Measurements from ENCODE around the gene ABCD1. TPM values are rescaled to one million over a fixed set of nuclear protein-coding genes. Genes with fewer than 3 reads are reported as not detected.

The ABCD1 gene
- total and polyA plus RNA-seq, 9 donors = 1.4 to 11.1 (median 8.3) TPM

DNA sequence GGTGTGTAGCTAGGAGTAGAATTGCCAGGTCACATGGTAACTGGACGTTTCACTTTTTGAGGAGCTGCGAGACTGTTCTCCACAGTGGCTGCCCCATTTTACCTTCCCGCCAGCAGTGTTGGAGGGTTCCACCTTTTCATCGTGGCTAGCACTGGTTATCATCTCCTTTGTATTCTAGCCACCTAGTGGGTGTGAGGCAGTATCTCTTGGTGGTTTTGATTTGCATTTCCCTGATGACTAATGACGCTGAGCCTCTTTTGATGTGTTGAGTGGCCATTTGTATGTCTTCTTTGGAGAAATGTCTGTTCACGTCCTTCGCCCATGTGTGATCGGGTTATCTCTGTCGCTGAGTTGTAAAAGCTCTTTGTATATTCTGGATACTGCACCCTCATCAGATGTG is 10.6 kb downstream of the ABCD1 start:
- no peaks in the 10 kb centered on the region for H3K9me3 ChIP-seq
- H3K4me1 ChIP-seq (ENCODE audit: insufficient read depth) = no peaks in the 10 kb centered on the region
- no peaks in the 10 kb centered on the region for H3K36me3 ChIP-seq
- no peaks in the 10 kb centered on the region for H3K27me3 ChIP-seq
- DNase-seq = no peak
- intact Hi-C loops (cut with DNase I) = no loop called here
- WGBS, 3 donors = 85 to 87% (median 85%) methylated on average over 9 of the region's 9 CpGs
- no peak overlapping the region for H3K4me3 ChIP-seq
- TF ChIP-seq, protein P1, sequence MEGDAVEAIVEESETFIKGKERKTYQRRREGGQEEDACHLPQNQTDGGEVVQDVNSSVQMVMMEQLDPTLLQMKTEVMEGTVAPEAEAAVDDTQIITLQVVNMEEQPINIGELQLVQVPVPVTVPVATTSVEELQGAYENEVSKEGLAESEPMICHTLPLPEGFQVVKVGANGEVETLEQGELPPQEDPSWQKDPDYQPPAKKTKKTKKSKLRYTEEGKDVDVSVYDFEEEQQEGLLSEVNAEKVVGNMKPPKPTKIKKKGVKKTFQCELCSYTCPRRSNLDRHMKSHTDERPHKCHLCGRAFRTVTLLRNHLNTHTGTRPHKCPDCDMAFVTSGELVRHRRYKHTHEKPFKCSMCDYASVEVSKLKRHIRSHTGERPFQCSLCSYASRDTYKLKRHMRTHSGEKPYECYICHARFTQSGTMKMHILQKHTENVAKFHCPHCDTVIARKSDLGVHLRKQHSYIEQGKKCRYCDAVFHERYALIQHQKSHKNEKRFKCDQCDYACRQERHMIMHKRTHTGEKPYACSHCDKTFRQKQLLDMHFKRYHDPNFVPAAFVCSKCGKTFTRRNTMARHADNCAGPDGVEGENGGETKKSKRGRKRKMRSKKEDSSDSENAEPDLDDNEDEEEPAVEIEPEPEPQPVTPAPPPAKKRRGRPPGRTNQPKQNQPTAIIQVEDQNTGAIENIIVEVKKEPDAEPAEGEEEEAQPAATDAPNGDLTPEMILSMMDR (IDR thresholded peaks at IDR 0.05) = no peak
- TF ChIP-seq POLR2A (IDR thresholded peaks at IDR 0.05) = no peak
- TF ChIP-seq EP300 (IDR thresholded peaks at IDR 0.05) = no peak
- no peak overlapping the region for H3K27ac ChIP-seq

DNA sequence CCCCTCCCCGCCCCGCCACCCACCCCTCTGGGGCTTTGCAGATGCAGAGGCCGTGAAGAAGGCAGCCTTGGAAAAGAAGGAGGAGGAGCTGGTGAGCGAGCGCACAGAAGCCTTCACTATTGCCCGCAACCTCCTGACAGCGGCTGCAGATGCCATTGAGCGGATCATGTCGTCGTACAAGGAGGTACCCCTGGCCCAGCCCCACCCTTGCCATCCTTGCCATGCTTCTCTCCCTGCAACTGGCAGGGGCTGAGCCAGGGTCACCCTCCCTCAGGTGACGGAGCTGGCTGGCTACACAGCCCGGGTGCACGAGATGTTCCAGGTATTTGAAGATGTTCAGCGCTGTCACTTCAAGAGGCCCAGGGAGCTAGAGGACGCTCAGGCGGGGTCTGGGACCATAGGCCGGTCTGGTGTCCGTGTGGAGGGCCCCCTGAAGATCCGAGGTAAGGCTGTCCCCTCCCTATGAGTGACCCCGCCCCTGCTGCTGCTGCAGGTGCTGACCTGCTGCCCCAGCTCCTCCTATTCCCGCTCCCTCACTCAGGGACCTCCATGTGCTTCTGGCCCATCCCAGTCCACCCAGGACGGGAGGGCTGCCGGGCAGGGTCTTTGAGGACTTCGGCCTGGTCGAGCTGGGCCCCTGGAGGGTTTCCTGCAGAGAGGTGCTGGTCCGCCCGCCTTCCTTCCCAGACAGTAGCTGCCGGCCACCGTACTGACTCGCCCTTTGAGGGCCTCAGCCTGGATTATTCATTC is 11.6 kb downstream of the ABCD1 start:
- Histone ChIP-seq H3K36me3 (no peaks in the 10 kb centered on the region), H3K9me3 (no peaks in the 10 kb centered on the region), H3K27ac (no peak overlapping the region), H3K27me3 (no peaks in the 10 kb centered on the region), H3K4me3 (no peak overlapping the region), H3K4me1 (ENCODE audit: insufficient read depth) (no peaks in the 10 kb centered on the region)
- no peak for DNase-seq
- intact Hi-C loops (cut with DNase I) = no loop called here
- 81 to 88% (median 85%) methylated on average over 28 to 30 of the region's 30 CpGs for WGBS, 3 donors
- TF ChIP-seq, protein P1 (IDR thresholded peaks at IDR 0.05) = no peak
- TF ChIP-seq EP300 (IDR thresholded peaks at IDR 0.05) (no peak), POLR2A (IDR thresholded peaks at IDR 0.05) (no peak)

DNA sequence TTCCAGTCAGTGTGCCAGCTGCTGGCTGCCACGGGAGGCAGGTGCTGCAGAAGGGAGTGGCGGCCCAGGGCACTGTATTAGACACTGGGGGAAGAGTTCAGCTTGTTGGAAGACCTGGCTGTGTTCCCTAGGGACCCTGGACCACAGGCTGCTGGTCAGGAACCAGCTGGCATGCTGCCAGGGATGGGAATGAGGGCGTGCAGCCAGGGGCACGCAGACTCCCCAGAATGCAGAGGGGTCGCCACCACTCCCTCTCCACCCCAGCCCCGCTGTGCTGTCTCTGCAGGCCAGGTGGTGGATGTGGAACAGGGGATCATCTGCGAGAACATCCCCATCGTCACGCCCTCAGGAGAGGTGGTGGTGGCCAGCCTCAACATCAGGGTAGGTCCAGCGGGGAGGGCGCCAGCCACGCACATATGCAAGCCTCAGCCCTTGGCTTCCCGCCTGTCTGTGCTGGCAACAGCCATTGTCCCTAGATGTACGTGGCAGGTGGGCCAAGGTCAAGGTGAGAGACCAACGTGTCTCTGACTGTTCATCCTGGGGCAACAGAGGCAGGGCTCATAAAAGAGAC is 12.3 kb downstream of the ABCD1 start:
- no peaks in the 10 kb centered on the region for H3K27me3 ChIP-seq
- H3K4me1 ChIP-seq (ENCODE audit: insufficient read depth) = no peaks in the 10 kb centered on the region
- no peak overlapping the region for H3K27ac ChIP-seq
- TF ChIP-seq EP300 (IDR thresholded peaks at IDR 0.05) (no peak), POLR2A (IDR thresholded peaks at IDR 0.05) (no peak)
- TF ChIP-seq, protein P1 (IDR thresholded peaks at IDR 0.05) = no peak
- intact Hi-C loops (cut with DNase I) = no loop called here
- 73 to 77% (median 74%) methylated on average over 15 of the region's 15 CpGs for WGBS, 3 donors
- no peaks in the 10 kb centered on the region for H3K9me3 ChIP-seq
- no peak for DNase-seq
- H3K4me3 ChIP-seq = no peak overlapping the region
- H3K36me3 ChIP-seq = no peaks in the 10 kb centered on the region

DNA sequence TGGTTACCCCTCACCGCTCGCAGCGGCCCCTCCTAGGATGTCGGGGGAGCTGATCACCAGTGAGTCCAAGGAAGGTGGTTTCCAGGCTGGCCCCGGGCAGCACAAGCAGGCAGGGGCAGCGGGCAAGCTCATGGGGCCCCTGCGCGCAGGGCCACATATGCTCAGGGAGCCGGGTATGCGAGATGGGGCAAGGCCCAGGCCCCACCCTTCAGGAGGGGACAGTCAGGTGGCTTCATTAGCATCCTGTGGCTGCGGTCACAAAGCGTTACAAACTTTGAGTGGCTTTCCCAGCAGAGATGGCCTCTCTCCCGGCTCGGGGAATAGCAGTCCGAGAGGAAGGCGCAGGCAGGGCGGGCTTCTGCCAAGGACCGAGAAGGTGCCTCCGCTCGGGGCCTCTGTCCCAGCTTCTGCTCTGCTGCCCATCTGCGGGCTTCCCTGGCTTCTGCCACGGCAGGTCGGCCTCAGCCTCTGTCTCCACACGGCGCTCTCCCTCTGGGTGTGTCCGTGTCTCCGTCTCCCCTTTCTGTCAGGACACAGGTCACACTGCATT is 13.5 kb downstream of the ABCD1 start:
- peaks cover under 1% of the 10 kb centered on the region for H3K4me1 ChIP-seq (ENCODE audit: insufficient read depth)
- no peak for TF ChIP-seq EP300 (IDR thresholded peaks at IDR 0.05)
- TF ChIP-seq POLR2A (IDR thresholded peaks at IDR 0.05) = no peak
- TF ChIP-seq, protein P1 (IDR thresholded peaks at IDR 0.05) = no peak
- 90 to 94% (median 92%) methylated on average over 27 of the region's 27 CpGs for WGBS, 3 donors
- H3K4me3 ChIP-seq = no peak overlapping the region
- no peaks in the 10 kb centered on the region for H3K36me3 ChIP-seq
- DNase-seq = no peak
- no peaks in the 10 kb centered on the region for H3K9me3 ChIP-seq
- H3K27ac ChIP-seq = no peak overlapping the region
- no peaks in the 10 kb centered on the region for H3K27me3 ChIP-seq
- intact Hi-C loops (cut with DNase I) = no loop called here

All from ovary (tissue), 9 donors.